CD4-positive, alpha-beta T cell treated with Interleukin-17A for 4 hours (primary cell): ENCODE measurements around the gene PTDSS2.

Experiments
- DNase-seq: peaks from one replicate; pipeline ENCODE4 v3.0.0-alpha.2; 2020; ENCODE audit warnings: mixed read lengths

The PTDSS2 gene

GRCh38 chr11:471468-472145 is 21.5 kb downstream of the PTDSS2 start:
- no peak for DNase-seq

GRCh38 chr11:472272-472671 is 22.2 kb downstream of the PTDSS2 start:
- DNase-seq = no peak

GRCh38 chr11:472816-473215 is 22.7 kb downstream of the PTDSS2 start:
- no peak for DNase-seq

- no peak for DNase-seq
These were observed 23.3 kb downstream of the PTDSS2 start for GRCh38 chr11:473415-473814.

GRCh38 chr11:473962-474785 is 24.1 kb downstream of the PTDSS2 start:
- no peak for DNase-seq

- DNase-seq = no peak
These were observed 24.9 kb downstream of the PTDSS2 start for GRCh38 chr11:474914-475506.

GRCh38 chr11:475941-476340 is 25.9 kb downstream of the PTDSS2 start:
- DNase-seq = no peak

GRCh38 chr11:476416-476815 is 26.3 kb downstream of the PTDSS2 start:
- DNase-seq = no peak

- DNase-seq = no peak
These were observed 27.1 kb downstream of the PTDSS2 start for GRCh38 chr11:477052-477715.

GRCh38 chr11:479311-479710 is 29.2 kb downstream of the PTDSS2 start:
- DNase-seq = no peak

- no peak for DNase-seq
These were observed 34.5 kb downstream of the PTDSS2 start for GRCh38 chr11:484616-485015.

- DNase-seq = no peak
These were observed 36.1 kb downstream of the PTDSS2 start for GRCh38 chr11:486189-486588.

GRCh38 chr11:487571-488021 is 37.5 kb downstream of the PTDSS2 start:
- DNase-seq = no peak

GRCh38 chr11:488062-488461 is 38.0 kb downstream of the PTDSS2 start:
- no peak for DNase-seq

- DNase-seq = no peak
These were observed 38.5 kb downstream of the PTDSS2 start for GRCh38 chr11:488579-488978.

- DNase-seq = no peak
These were observed 38.9 kb downstream of the PTDSS2 start for GRCh38 chr11:488992-489391.

- no peak for DNase-seq
These were observed 39.6 kb downstream of the PTDSS2 start for GRCh38 chr11:489610-490185.

GRCh38 chr11:490186-490929 is 40.3 kb downstream of the PTDSS2 start:
- no peak for DNase-seq

- no peak for DNase-seq
These were observed 40.8 kb downstream of the PTDSS2 start for GRCh38 chr11:490930-491260.

- DNase-seq = no peak
These were observed 41.3 kb downstream of the PTDSS2 start for GRCh38 chr11:491358-491757.

- DNase-seq = no peak
These were observed 42.5 kb downstream of the PTDSS2 start for GRCh38 chr11:492427-493226.
